Neural cell (in vitro differentiated cells): Measurements from ENCODE around the gene HMCN2. TPM values are rescaled to one million over a fixed set of nuclear protein-coding genes. Genes with fewer than 3 reads are reported as not detected.

Experiments used
- H2AFZ ChIP-seq: fragments of 200-600, 300-800 bp; sonication (generic), shearing (Covaris generic); 2 replicates; pipeline ENCODE4 v1.6.0; 2014; ENCODE audit warnings: low read depth, mild to moderate bottlenecking, antibody characterized with exemption, low read length, moderate library complexity
- H3F3A ChIP-seq: fragments of 200-600 bp; shearing (Covaris generic); 2 replicates; pipeline ENCODE4 v1.6.1; 2016; ENCODE audit warnings: mild to moderate bottlenecking, moderate library complexity, mixed read lengths, antibody characterized with exemption, low read length; ENCODE audit not compliant: insufficient read depth, poor library complexity, severe bottlenecking
- H3K27ac ChIP-seq: fragments of 200-600, 300-800 bp; sonication (generic), shearing (Covaris generic); 2 replicates; pipeline ENCODE4 v1.5.1; 2014; ENCODE audit warnings: mild to moderate bottlenecking, low read length, moderate library complexity
- H3K27me3 ChIP-seq: fragments of 300-800, 200-600 bp; sonication (generic), shearing (Covaris generic); 2 replicates; pipeline ENCODE4 v1.6.0; 2014; ENCODE audit warnings: mild to moderate bottlenecking, low read depth, low read length, moderate library complexity; ENCODE audit not compliant: insufficient read depth
- H3K36me3 ChIP-seq: fragments of 300-800, 200-600 bp; sonication (generic), shearing (Covaris generic); 2 replicates; pipeline ENCODE4 v1.5.1; 2014; ENCODE audit warnings: mild to moderate bottlenecking, antibody characterized with exemption, low read length, moderate library complexity; ENCODE audit not compliant: insufficient read depth
- H3K4me2 ChIP-seq: fragments of 300-800, 200-600 bp; sonication (generic), shearing (Covaris generic); 2 replicates; pipeline ENCODE4 v1.6.0; 2014; ENCODE audit warnings: mild to moderate bottlenecking, low read length
- H3K4me3 ChIP-seq: fragments of 300-800, 200-600 bp; sonication (generic), shearing (Covaris generic); 2 replicates; pipeline ENCODE4 v1.5.1; 2014; ENCODE audit warnings: mild to moderate bottlenecking, low read length, moderate library complexity
- H3K79me2 ChIP-seq: fragments of 200-600 bp; shearing (Covaris generic); replicated peaks from 2 replicates; pipeline ENCODE4 v1.6.0; 2014; ENCODE audit warnings: mild to moderate bottlenecking, low read length, moderate library complexity; ENCODE audit not compliant: insufficient read depth
- H3K9ac ChIP-seq: fragments of 300-800, 200-600 bp; sonication (generic), shearing (Covaris generic); 2 replicates; pipeline ENCODE4 v1.6.1; 2016; ENCODE audit warnings: mild to moderate bottlenecking, low read length, mixed read lengths
- H3K9me2 ChIP-seq: fragments of 200-600 bp; shearing (Covaris generic); 2 replicates; pipeline ENCODE4 v1.6.1; 2016; ENCODE audit warnings: mild to moderate bottlenecking, low read length, mixed read lengths; ENCODE audit not compliant: insufficient read depth
- H3K9me3 ChIP-seq: fragments of 200-600, 300-800 bp; sonication (generic), shearing (Covaris generic); 2 replicates; pipeline ENCODE4 v1.6.1; 2016; ENCODE audit warnings: mild to moderate bottlenecking, mixed run types, low read length, moderate library complexity, mixed read lengths
- H4K20me1 ChIP-seq: fragments of 200-600 bp; shearing (Covaris generic); 2 replicates; pipeline ENCODE4 v1.6.1; 2016; ENCODE audit warnings: mild to moderate bottlenecking, mixed run types; ENCODE audit not compliant: insufficient read depth
- EP300 ChIP-seq: fragments of 450-650 bp; conservative IDR thresholded peaks from 2 replicates; pipeline ENCODE4 v1.6.1; 2014; ENCODE audit warnings: antibody characterized with exemption, mild to moderate bottlenecking, moderate library complexity; ENCODE audit not compliant: poor library complexity, severe bottlenecking
- EZH2 ChIP-seq: fragments of 200-600, 300-800 bp; shearing (Covaris generic), sonication (generic); IDR thresholded peaks from 2 replicates; pipeline ENCODE4 v1.6.1; 2014; ENCODE audit warnings: antibody characterized with exemption, low read length, borderline replicate concordance, mild to moderate bottlenecking; ENCODE audit not compliant: insufficient read depth, poor library complexity, severe bottlenecking
- MXI1 ChIP-seq: fragments of 450-650 bp; conservative IDR thresholded peaks from 2 replicates; pipeline ENCODE4 v1.6.1; 2014; ENCODE audit warnings: antibody characterized with exemption, mild to moderate bottlenecking; ENCODE audit not compliant: poor library complexity, severe bottlenecking
- POLR2AphosphoS5 ChIP-seq: IDR thresholded peaks from 2 replicates; pipeline ENCODE4 v1.6.1; 2012
- RAD21 ChIP-seq: fragments of 450-650 bp; conservative IDR thresholded peaks from 2 replicates; pipeline ENCODE4 v1.6.1; 2014; ENCODE audit warnings: antibody characterized with exemption, mild to moderate bottlenecking, moderate library complexity
- REST ChIP-seq: IDR thresholded peaks from 2 replicates; pipeline ENCODE4 v1.6.1; 2012; ENCODE audit warnings: borderline replicate concordance
- SMC3 ChIP-seq: fragments of 450-650 bp; conservative IDR thresholded peaks from 2 replicates; pipeline ENCODE4 v1.6.1; 2014; ENCODE audit warnings: antibody characterized with exemption, mild to moderate bottlenecking, moderate library complexity; ENCODE audit not compliant: poor library complexity
- TAF1 ChIP-seq: IDR thresholded peaks from 2 replicates; pipeline ENCODE4 v1.6.1; 2012; ENCODE audit warnings: low read depth
- polyA plus RNA-seq: library from polyadenylated mRNA; depleted of rRNA; stranded (reverse); fragments of >200 nt; gene quantifications from 2 replicates; pipeline ENCODE4 v1.2.3, GENCODE V29; 2014
- TF ChIP-seq, protein P1 (sequence below): fragments of 450-650 bp; IDR thresholded peaks from 2 replicates; pipeline ENCODE4 v1.5.1; 2014; ENCODE audit warnings: antibody characterized with exemption, mild to moderate bottlenecking, moderate library complexity; ENCODE audit not compliant: poor library complexity, severe bottlenecking

HMCN2 gene
- polyA plus RNA-seq, 1 donor from 2014 or later: 1.7 TPM

DNA sequence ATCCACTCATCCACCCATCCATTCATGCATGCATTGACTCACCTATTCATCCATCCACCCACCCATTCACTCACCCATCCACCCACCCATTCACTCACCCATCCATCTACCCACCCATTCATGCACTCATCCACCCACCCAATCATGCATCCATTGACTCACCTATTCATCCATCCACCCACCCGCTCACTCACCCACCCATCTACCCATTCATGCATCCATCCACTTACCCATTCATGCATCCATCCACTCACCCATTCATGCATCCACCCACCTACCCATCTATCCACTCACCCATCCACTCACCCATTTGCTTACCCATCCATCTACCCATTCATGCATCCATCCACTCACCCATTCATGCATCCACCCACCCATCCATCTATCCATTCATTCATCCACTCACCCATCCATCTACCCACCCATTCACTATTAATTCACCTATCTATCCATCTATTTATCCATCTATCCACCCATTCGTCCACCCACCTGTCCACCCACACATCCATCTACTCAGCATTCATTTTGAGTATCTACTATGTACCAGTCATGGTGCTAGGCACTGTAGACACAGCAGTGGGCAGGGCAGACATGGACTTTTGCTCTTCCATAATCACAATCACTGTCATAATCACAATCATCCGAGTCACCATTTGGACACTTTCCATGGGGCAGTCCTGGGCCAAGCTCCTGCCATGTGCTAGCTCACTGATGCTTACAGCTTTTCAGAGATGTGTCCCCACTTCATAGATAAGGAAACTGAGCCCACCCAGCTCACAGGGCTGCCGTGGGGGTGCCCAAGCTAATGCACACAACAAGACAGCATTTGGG lies 34.4 kb downstream of the HMCN2 start:
- H3K4me3 ChIP-seq: no peak overlapping the region
- no peak overlapping the region for H2AFZ ChIP-seq
- H3K79me2 ChIP-seq: no peaks in the 10 kb centered on the region
- no peaks in the 10 kb centered on the region for H4K20me1 ChIP-seq
- no peaks in the 10 kb centered on the region for H3K9me3 ChIP-seq
- H3K27me3 ChIP-seq: no peaks in the 10 kb centered on the region
- H3K27ac ChIP-seq: no peak overlapping the region
- H3K9me2 ChIP-seq: no peaks in the 10 kb centered on the region
- H3K4me2 ChIP-seq: no peak overlapping the region
- no peaks in the 10 kb centered on the region for H3F3A ChIP-seq
- no peak for TF ChIP-seq RAD21
- TF ChIP-seq POLR2AphosphoS5: no peak
- TF ChIP-seq EP300: no peak
- TF ChIP-seq TAF1: no peak
- TF ChIP-seq, protein P1, sequence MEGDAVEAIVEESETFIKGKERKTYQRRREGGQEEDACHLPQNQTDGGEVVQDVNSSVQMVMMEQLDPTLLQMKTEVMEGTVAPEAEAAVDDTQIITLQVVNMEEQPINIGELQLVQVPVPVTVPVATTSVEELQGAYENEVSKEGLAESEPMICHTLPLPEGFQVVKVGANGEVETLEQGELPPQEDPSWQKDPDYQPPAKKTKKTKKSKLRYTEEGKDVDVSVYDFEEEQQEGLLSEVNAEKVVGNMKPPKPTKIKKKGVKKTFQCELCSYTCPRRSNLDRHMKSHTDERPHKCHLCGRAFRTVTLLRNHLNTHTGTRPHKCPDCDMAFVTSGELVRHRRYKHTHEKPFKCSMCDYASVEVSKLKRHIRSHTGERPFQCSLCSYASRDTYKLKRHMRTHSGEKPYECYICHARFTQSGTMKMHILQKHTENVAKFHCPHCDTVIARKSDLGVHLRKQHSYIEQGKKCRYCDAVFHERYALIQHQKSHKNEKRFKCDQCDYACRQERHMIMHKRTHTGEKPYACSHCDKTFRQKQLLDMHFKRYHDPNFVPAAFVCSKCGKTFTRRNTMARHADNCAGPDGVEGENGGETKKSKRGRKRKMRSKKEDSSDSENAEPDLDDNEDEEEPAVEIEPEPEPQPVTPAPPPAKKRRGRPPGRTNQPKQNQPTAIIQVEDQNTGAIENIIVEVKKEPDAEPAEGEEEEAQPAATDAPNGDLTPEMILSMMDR: no peak
- no peak for TF ChIP-seq REST
- no peak for TF ChIP-seq EZH2
- TF ChIP-seq MXI1: no peak
- H3K36me3 ChIP-seq: no peaks in the 10 kb centered on the region
- no peak overlapping the region for H3K9ac ChIP-seq

DNA sequence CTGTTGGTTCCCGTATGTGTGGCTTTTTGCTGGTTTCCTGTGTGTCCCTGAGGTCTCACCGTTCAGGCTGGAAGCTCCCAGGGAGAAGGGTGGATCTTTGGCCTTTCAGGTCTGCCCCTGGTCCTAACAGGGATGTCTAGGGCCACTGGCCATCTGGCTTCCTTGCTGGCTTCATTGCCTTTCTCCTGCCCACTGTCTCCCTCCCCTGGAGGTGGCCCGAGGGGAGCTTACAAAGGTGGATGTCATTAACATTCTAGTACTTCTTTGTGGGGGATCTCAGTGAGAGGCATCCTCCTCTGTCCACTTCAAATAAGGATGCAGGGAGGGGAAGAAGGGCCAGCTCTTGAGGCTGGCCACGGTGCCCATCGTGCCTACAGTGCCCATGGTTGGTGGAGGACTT lies 35.2 kb downstream of the HMCN2 start:
- Histone ChIP-seq H2AFZ (no peak overlapping the region), H3K4me3 (no peak overlapping the region), H4K20me1 (no peaks in the 10 kb centered on the region), H3K4me2 (no peak overlapping the region), H3F3A (no peaks in the 10 kb centered on the region), H3K9me3 (no peaks in the 10 kb centered on the region), H3K9ac (no peak overlapping the region), H3K36me3 (no peaks in the 10 kb centered on the region), H3K27ac (no peak overlapping the region), H3K27me3 (no peaks in the 10 kb centered on the region), H3K9me2 (no peaks in the 10 kb centered on the region), H3K79me2 (no peaks in the 10 kb centered on the region)
- TF ChIP-seq REST (no peak), POLR2AphosphoS5 (no peak), SMC3 (no peak), MXI1 (no peak), TAF1 (no peak), EZH2 (no peak), RAD21 (no peak), EP300 (no peak)
- TF ChIP-seq, protein P1: no peak
